M059J (cell line): ENCODE results near the gene MOB3C. TPM values are rescaled to one million over a fixed set of nuclear protein-coding genes. Genes with fewer than 3 reads are reported as not detected.

Experiments
- DNase-seq: peaks from one replicate; pipeline ENCODE4 v3.0.0-alpha.2; 2012; ENCODE audit warnings: low read depth
- total RNA-seq: library from RNA; depleted of rRNA; stranded (reverse); fragments of >200 nt; shearing (Covaris generic); gene quantifications from 2 replicates; pipeline ENCODE4 v1.2.3, GENCODE V29; 2014

Gene MOB3C
- total RNA-seq, 1 experiment from 2014 or later: 17.2 TPM

GRCh38 chr1:46638921-46639320, 22.3 kb upstream of the MOB3C start:
- DNase-seq: no peak

- no peak for DNase-seq
These were observed 21.0 kb upstream of the MOB3C start for GRCh38 chr1:46637444-46638083.

- no peak for DNase-seq
These were observed 18.6 kb upstream of the MOB3C start for GRCh38 chr1:46635205-46635604.

GRCh38 chr1:46630719-46631118, 14.1 kb upstream of the MOB3C start:
- no peak for DNase-seq

- DNase-seq: no peak
These were observed 7.4 kb upstream of the MOB3C start for GRCh38 chr1:46623743-46624644.

GRCh38 chr1:46622344-46622743, 5.7 kb upstream of the MOB3C start:
- peak; percentile 66 for DNase-seq

- peak; percentile 72 for DNase-seq
These were observed 5.3 kb upstream of the MOB3C start for GRCh38 chr1:46621930-46622329.

GRCh38 chr1:46619656-46620258, 3.1 kb upstream of the MOB3C start:
- no peak for DNase-seq

- DNase-seq: no peak
These were observed 2.3 kb upstream of the MOB3C start for GRCh38 chr1:46618754-46619415.

GRCh38 chr1:46617833-46618232, 1.2 kb upstream of the MOB3C start:
- no peak for DNase-seq

GRCh38 chr1:46617108-46617800, 643 bp upstream of the MOB3C start:
- DNase-seq: no peak

- no peak for DNase-seq
These were observed 876 bp downstream of the MOB3C start for GRCh38 chr1:46615735-46616134.

GRCh38 chr1:46615088-46615487, 1.5 kb downstream of the MOB3C start:
- no peak for DNase-seq

GRCh38 chr1:46614604-46614984, 2.0 kb downstream of the MOB3C start:
- DNase-seq: no peak

- peak; percentile 39 for DNase-seq
These were observed 2.7 kb downstream of the MOB3C start for GRCh38 chr1:46613661-46614603.

- no peak for DNase-seq
These were observed 3.5 kb downstream of the MOB3C start for GRCh38 chr1:46612937-46613660.

- peak; percentile 94 for DNase-seq
These were observed 4.9 kb downstream of the MOB3C start for GRCh38 chr1:46611691-46612221.

- no peak for DNase-seq
These were observed 9.1 kb downstream of the MOB3C start for GRCh38 chr1:46607345-46608130.
